Activated CD4-positive, alpha-beta T cell treated with anti-CD3 and anti-CD28 coated beads for 1 hour (primary cell): ENCODE results near the gene AP1M1.

ENCODE experiments used
- DNase-seq: peaks from one replicate; pipeline ENCODE4 v3.0.0-alpha.2; 2020

The AP1M1 gene

DNA sequence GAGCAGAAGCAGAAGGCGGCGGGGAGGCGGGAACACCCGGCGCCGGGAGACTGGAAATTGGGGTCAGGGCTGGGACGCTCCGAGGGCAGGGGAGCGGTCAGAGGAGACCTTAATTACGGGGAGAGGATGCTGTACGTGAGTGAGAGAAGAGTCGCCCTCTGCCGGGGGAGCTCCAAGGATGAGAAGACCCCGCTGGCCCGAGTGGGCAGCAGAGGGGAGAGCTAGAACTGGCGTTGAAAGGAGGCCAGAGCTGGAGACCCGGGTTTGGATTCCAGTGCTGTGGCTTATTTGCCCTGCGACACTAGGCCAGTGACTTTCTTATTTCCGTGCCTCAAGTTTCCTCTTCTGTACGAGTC lies 12.0 kb upstream of the AP1M1 start:
- peak; percentile 15 for DNase-seq

DNA sequence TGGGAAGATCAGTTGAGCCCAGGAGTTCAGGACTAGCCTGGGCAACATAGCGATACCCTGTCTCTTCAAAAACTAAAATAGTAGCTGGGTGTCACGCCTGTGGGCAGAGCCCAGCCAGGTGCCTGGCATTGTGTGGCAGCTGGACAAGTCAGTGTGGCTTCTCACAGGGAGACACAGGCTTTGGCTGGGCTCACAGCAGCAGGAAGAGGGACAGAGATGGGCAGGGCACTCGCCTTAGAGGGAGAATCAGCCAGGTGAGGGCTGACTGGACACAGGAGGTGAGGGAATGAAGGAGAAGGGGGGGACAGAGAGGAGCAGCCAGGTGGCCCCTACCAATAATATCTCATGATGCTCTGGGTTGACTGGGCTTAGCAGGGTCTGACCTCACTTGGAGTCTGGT lies 9.2 kb upstream of the AP1M1 start:
- no peak for DNase-seq

DNA sequence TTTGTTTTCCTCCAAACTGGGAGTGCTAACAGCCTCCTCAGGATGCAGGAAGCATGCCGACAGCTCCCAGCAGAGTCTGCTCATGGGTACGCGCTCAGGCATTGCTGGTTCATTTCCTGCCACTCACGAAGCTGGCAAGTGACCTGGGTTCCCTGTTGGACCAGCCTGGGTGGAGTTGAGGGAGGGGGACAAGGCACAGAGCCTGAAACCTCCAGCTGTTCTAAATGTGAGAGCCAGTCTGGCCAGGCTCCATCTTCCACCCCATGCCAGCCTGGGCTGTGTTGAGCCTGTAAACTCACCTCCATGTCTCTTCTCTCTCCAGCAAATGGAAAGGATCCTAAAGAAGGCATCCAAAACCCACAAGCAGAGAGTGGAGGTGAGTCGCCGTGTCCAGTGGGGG lies 7.5 kb upstream of the AP1M1 start:
- no peak for DNase-seq

DNA sequence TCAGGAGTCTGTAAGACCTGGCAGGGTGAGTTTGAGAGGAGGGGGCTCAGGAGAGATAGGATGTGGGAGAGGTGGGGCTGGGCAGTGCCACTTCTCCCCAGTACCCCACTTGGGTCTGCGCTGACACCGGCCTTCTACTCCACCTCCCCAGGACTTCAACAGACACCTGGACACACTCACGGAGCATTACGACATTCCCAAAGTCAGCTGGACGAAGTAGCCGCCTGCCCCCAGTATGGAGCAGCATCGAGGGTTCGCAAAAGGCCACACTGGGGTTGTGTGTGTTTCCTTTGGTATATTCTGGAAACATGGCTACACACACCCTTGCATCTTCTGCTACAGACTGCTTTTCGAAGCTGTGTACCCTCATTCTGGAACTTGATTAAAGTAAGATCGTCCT lies 7.0 kb upstream of the AP1M1 start:
- DNase-seq: no peak

- DNase-seq: no peak
These were observed 6.3 kb upstream of the AP1M1 start for GRCh38 chr19:16191216-16191908.

- DNase-seq: no peak
These were observed 4.2 kb upstream of the AP1M1 start for GRCh38 chr19:16193466-16193865.

GRCh38 chr19:16197188-16197621 lies 506 bp upstream of the AP1M1 start:
- DNase-seq: no peak

GRCh38 chr19:16198370-16198651 lies 600 bp downstream of the AP1M1 start:
- DNase-seq: no peak

DNA sequence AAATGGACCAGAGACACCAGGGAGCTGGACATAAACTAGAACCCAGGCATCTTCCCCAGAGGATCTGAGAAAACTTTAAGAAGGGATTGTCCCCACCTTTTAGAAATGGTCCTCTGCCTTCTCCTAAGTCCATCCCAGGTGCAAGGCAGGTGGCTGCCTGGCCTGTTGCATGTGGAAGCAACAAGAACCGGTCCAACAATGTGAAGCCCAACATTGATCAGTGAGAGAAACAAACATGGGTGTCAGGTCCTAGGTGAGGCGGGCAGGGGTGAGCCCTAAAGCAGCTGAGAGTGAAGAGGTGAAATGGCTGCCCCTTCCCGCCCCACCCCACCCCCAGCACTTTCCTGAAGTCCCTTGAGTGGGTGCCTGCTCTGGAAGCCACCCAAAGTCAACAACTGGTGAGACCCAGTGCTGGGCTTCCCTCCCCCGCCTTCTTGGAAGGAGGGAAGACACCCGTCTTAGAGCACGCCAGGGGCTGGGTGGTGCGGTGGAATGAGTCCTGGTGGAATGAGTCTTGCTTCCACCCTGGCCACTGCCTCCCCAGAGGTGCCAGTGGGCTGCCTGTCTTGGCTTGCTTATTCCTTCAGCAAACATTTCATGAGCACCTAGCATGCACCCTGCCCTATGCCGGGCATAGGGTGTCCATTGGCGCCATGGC lies 1.7 kb downstream of the AP1M1 start:
- no peak for DNase-seq

DNA sequence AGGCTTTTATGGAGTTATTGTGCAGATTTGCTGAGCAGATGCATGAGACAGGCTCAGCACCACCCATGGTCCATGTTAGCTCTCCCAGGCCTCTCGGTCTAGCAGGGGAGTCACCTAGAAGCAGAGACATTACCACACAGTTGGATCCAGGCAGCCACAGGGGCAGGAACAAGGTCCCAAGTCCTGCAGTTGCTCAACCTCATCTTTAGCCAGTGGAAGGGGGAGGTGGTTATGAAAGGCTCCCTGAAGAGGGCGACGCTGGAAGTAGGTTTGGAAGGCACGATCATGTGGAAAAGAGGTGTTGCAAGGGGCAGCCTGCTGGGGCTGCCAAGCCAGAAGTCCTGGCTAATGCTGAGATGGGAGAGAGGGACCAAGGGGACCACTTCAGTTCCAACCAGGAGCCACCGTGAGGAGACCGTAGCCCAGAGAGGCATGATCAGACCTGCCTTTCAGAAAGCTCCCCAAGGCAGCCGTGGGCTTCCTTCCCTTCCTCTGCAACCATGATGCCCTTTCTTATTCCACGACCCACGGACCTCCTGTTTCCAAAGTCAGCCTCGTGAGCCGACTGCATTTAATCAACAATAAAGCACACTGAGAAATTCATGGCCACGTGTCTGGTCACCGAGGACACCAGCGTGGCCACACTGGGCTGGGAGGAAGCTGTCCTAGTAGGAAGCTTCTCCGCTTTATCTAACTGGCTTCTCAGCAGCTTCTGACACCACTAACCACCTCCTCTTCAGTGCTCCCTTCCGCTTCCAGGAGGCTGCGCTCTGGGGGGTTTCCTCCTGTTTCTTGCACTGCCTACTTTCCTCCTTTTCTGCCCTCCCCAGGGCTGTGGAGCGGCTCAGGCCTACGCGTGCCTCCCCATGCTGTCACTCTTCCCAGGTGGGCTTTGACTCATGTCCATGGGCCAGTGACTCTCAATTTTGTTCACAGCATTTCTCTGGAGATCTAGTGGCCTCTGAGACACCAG lies 2.6 kb downstream of the AP1M1 start:
- DNase-seq: no peak

GRCh38 chr19:16201011-16201391 lies 3.3 kb downstream of the AP1M1 start:
- DNase-seq: no peak

DNA sequence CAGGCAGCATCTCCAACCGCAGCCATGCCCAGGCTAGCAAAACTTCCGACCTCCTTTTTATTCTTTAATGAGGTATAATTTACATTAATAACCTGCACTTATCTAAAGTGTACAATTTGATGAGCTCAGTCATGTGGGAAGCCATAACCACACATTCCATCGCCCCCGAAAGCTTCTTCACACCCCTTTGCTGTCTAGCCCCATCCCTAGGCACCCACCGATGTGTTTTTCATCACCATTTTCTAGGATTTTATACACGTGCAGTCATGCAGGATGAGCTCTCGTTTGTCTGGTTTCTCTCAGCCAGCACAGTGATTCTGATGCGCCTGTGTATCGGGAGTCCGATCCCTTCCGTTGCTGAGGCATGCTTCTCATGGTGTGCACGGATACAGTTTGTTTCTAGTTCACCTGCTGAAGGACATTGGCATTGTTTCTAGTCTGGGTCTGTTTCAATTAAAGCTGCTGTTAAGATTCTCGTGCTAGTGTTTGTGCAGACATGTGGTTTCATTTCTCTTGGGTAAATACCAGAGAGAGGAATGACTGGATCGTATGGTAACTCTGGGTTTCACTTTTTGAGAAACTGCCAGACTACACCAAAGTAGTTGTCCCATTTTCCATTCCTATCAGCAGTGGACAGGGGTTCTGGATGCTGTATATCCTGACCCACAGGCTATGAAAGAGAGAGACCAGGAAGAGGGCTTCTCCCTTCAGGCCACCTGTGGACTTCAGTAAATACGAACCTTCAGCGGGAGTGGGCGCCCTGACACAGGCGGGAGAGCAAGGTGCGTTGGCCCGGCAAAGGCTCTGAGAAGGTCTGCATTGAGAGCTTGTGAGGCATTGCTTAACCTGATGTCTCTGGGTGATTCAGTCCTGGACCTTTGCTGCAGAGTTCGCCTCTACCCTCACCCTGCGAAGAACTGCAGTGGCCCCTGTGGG lies 4.9 kb downstream of the AP1M1 start:
- DNase-seq: no peak

DNA sequence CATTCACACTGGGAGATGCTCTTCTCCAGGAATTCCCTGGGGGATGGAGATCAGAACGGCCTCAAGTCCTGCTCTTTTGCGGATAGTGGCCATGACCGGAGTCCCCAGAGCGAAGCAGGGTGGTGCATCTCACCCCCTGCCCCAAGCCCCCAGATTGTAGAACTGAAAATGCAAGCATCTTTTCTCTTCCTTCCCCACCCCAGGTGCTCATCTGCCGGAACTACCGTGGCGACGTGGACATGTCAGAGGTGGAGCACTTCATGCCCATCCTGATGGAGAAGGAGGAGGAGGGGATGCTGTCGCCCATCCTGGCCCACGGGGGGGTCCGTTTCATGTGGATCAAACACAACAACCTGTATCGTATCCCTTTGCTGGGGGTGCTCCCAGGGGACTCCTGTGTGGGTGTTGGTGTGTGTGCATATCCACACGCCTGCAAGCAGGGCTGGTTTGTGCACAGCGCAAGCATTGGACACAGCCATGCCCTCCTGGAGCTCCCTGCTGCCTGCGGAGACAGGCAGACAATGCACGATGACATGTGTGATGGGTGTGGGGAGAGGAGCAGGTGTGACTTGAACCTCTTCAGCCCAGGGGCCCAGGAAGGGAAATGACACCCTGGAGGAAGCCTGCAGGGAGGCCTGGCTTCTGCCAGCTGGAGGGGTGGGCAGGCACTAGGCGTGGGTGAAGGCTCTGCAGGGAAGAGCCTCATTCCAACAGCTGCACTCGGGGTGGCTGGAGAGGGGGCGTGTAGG lies 5.7 kb downstream of the AP1M1 start:
- no peak for DNase-seq

DNA sequence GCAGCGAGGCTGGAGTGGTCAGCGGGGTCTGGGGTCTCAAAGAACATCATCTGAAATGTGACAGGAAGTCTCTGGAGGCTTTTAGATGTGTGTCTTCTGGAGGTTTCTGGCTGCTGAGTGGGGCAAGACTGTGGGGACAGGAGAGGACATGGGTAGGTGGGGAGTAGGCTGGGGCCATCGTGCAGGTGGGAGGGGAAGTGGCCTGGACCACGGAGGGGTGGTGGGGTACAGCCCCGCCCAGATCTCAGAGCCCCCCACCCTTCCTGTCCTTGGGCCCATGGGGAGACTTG lies 6.2 kb downstream of the AP1M1 start:
- no peak for DNase-seq

GRCh38 chr19:16205205-16206045 lies 7.7 kb downstream of the AP1M1 start:
- DNase-seq: no peak

DNA sequence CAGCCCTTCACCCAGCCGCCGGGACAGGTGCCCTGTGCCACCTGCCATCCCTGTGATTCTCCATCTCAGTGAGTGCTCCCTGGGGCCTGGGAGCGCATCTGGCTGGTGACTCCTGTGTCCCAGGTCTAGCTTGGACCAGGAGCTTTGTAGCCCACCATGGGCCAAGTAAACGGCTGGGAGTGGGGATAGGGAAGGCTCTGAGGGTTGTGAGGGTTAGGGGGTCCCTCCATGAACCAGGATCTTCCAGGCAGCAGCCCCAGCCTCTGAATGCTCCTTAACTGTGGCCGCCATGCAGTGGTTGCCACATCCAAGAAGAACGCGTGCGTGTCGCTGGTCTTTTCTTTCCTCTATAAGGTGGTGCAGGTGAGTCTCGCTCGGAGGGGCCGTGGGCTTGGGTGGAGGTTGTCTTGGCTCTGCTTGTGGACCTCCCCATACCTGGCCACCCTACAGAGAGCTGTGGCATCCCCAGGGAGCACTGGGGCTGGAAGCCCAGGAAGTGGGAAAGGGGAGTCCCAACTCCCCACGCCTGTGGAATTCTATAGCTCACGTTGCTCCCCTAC lies 8.4 kb downstream of the AP1M1 start:
- DNase-seq: no peak

GRCh38 chr19:16206637-16207036 lies 8.9 kb downstream of the AP1M1 start:
- no peak for DNase-seq

DNA sequence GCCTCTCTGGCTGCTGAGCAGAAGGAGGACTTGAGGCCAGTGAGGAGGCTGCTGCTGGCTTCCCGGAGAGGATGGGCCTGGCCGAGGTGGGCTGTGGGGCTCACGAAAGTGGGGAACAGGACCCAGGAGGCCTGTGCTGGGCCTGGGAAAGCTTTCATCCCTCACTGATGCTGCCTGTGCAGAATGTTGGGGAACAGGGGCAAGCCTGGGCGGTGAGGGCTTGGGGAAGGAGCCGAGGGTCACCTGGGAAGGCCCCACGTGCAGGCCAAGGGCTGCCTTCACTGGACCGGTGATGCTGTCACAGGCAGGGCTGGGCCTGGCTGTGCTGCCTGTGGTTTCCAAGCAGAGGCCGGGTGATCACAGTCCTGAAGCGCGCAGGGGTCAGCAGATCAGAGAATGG lies 9.4 kb downstream of the AP1M1 start:
- no peak for DNase-seq

DNA sequence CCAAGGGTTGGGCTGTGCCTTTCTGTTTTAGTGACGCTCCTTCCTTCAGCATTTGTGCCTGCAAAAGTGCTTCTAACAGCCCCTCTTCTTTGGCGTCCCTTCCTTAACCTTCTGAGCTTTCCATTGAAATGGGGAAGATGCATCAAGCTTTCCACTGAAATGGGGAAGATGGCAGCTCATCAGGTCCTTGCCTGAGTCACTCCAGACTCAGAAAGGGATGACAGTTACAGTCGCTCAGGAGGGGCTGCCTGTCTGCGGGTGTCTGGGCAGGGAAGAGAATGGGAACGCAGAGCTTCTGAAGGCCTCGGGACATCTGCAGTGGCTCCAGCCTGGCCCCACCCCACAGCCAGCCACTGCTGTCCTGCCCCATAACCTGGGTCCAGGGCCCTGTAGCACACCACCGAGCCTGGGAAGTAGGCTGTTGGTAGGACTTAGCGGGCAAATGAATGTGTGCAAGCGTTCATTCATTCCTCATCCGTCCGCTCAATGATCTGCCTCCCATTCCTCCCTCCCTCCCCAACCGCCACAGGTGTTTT lies 9.8 kb downstream of the AP1M1 start:
- DNase-seq: no peak

- no peak for DNase-seq
These were observed 10.5 kb downstream of the AP1M1 start for GRCh38 chr19:16208064-16208759.
